NK-92 (cell line): ENCODE data around the gene SPRY1.

ENCODE experiments used
- DNase-seq: peaks from one replicate; lab custom pipeline; 2025; ENCODE audit not compliant: unreplicated experiment; lab: John Stamatoyannopoulos, UW

SPRY1 gene

DNA sequence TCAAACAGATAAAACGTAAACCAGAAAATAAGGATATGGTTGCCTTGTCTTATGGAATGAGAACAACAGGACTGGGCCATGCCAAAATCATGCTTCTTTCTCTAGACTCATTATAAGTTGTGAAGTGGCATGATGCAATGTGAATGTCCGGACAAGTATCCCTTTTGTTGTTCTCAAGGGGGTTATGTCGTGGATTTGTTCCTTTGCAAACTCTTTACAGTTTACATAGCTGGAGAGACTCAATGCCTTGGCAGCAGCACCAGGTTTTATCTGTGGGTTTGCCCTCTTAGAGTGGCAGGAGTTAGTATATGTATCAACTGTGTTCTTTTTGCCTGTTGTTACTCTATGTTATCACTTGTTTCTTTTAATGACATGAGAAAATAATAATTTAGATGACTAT, 41.4 kb downstream of the SPRY1 start:
- no peak for DNase-seq

DNA sequence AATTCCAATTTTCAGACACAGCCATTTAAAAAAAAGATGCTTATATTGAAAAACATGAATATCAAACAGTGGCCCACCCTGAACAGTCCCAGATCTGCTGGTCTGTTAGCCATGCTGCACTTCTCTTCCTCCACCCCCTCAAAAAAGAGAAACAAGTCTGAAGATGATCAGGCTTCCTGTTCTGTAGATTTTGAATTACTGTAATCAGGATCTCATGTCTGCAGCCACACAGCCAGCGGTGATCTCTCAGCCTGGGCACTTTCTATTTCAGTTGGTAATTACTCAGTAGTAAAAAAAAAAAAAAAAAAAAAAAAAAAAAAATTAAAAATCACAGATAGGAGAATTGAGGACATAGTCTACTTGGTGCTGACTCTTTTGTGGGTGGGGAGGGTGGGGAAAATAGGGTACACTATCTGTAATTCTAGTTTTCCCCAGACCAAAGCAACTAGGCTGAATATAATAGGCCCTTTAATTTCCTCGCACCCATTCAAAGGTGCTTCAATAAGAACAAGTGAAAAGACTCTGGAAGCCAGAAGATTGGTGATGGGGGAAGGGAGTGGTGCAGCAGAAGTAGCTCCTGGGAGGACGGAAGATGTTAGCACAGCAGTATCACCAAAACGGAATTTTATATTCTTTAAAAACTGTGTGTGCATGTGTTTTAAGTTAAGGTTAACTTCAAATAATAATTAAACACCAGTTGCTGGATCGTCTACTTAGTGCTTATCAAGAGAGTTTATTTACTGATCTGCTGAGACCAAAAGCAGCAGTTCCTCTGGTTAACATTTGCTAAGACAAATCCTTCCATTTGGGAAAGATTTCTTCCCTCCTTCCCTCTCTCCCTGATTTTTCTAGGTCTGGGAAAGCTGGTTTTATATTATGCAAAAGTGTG, 47.0 kb downstream of the SPRY1 start:
- no peak for DNase-seq

DNA sequence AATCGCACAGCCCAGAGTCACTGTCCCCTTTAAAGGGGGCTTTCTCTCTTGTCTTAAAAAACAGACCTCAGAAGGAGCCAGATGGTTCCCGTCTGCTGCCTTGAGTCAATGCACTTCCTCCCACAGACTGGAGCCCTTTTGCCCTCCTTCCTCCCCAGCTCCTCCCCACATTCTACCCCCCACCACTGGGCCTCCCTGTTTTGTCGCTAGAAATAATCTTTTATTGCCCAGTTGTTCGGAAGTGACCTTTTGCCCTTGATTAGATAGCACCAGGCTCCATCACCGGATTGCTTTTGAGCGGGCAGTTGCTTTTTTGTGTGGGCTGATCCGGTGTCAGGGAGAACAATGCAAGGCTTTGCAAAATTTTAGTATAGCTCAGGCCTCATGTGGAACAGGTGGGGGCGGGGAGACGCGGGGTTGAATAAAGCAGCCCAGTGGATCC, 47.7 kb downstream of the SPRY1 start:
- DNase-seq = no peak

DNA sequence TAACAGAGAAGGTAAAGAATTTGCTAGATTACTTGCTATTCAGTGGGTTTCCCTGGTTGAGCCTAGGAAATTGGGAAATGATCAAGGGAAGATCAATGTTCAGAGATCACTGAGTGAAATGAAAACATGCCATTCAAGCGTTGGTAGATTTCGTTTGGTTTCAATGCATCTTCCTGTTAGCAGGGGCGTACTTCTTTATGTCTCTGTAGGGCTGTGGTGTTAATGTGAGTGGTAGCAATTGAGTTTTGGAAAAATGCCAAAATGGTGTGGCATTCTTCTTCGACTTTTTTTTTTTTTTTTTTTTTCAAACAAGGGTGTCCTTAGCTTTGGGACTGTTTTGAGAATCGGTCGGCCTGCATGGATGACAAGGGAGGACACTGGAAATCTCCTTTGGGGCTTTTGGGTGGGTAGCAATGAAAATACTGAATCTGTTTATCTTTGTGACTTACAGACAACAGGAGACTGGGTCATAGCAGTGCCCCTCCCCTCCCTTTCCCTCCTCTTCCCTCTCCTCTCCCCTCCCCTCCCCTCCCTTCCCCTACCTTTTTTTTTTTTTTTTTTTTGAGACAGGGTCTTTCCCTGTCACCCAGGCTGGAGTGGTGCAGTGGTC, 50.4 kb downstream of the SPRY1 start:
- no peak for DNase-seq

DNA sequence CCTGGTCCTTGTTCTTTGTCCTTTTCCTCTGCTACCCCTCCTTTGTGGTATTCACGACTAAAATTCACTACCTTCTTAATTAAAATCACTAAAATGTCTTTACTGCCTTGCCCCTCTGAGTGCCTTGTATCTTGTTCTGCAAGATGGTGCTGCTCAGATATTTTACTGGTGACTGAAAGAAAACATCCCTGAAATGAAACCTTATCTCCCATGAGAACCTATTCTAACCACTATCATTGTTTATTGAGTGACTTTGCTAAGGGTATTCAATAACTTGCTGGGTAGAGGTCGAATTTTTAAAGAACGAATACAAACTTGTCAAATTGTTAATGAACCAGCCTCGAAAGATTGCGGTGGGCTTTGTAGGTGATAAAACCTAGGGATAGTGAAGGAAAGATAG, 52.8 kb downstream of the SPRY1 start:
- no peak for DNase-seq

DNA sequence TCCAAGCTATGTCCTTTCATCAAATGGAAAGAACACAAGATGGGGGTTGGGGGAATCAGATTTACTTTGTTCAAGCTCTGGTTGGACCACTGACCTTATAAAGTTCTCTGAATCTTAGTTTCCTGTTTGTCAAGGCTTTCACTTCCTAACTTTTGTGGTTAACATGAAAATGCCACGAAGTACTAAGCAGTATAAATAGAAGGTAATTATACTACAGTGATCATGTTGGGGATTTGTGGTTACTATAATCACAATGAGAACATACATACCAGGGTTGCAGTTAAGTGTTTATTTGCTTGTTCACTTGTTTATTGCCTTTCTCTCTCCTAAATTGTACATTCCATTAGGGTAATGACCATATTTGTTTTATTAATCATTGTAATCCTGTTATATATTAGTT, 53.2 kb downstream of the SPRY1 start:
- no peak for DNase-seq

DNA sequence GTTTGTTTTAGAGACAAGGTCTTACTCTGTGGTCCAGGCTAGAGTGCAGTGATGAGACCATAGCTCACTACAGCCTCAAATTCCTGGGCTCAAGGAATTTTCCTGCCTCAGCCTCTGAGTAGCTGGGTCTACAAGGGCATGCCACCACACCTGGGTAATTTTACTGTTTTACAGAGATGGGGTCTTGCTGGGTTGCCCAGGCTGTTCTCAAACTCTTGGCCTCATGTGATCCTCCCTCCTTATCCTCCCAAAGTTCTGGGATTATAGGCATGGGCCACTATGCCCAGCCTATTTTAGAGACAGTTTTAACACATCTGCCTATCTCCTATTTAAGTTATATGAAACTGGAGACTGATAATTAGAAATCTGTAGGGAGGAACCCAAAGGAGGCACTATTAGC, 53.8 kb downstream of the SPRY1 start:
- no peak for DNase-seq

DNA sequence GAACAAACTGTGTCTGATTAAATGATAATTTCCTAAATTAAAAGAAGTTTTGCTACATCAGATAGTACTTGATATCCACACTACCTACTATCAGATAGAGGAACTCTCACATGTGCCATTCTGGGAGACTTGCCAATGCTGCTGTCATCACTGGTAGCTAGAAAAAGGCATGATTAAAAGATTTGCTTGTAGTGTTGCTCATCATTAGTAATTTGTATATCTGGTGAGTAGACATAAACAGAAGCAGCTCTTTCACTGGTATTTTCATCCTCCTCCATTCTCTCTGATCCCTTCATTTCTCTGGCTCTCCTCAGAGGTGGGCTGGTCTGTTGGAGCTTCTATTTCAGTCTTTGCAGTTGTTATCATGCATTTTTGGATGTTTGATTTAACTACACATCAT, 56.0 kb downstream of the SPRY1 start:
- DNase-seq = no peak

DNA sequence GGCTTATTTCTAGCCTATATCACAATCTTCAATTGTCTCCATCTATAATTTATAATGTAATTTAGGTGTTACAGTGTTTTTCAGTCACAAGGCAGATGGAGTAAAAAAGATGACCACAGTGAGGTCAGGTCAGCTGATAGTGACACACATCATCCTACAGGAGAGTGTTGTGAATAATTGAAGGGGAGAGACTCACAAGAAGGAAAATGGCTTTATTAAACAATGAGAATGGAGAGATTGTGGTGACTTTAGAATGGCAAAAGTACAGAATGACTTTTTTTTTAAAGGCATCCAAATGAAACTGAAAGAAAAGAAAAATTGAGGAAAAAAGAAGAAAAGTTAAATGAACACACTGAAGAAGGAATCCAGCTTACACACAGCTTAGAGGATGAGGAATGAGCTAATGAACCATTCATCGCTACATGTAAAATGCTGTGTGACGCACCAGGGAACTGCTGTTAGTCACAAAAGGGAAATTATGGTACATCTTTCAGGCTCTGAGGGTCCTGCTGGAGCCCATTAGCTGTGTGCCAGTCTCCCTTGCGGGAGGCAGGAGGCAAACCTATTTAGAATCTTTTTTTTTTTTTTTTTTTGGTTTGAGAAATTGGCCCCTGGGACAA, 56.6 kb downstream of the SPRY1 start:
- DNase-seq = no peak
